ENCODE results near the gene PEX26. TPM values are rescaled to one million over a fixed set of nuclear protein-coding genes. Genes with fewer than 3 reads are reported as not detected.

The PEX26 gene
- total RNA-seq, 4 donors from 2014 or later = 31.7 to 47.3 (median 39.1) TPM

- no peaks in the 10 kb centered on the region for H3K36me3 ChIP-seq
- TF ChIP-seq CTCF (IDR thresholded peaks at IDR 0.05) = no peak
- no peak for TF ChIP-seq POLR2AphosphoS5 (IDR thresholded peaks at IDR 0.05)
- no peak for TF ChIP-seq EP300 (IDR thresholded peaks at IDR 0.05)
- TF ChIP-seq POLR2A (IDR thresholded peaks at IDR 0.05) = no peak
- H3K27me3 ChIP-seq = no peaks in the 10 kb centered on the region
- H3K9me3 ChIP-seq = no peaks in the 10 kb centered on the region
- no peak overlapping the region for H3K27ac ChIP-seq
- no peak overlapping the region for H3K4me3 ChIP-seq
- peaks cover 21% of the 10 kb centered on the region for H3K4me1 ChIP-seq
- no peak for DNase-seq (ENCODE audit: low spot score in 2 of 2)
These were observed 66.3 kb downstream of the PEX26 start for GRCh38 chr22:18144105-18144504.

- TF ChIP-seq CTCF (IDR thresholded peaks at IDR 0.05) (no peak), EP300 (IDR thresholded peaks at IDR 0.05) (no peak), POLR2AphosphoS5 (IDR thresholded peaks at IDR 0.05) (no peak), POLR2A (IDR thresholded peaks at IDR 0.05) (no peak)
- Histone ChIP-seq H3K27me3 (no peaks in the 10 kb centered on the region), H3K36me3 (no peaks in the 10 kb centered on the region), H3K4me3 (no peak overlapping the region), H3K4me1 (peaks cover 33% of the 10 kb centered on the region), H3K9me3 (no peaks in the 10 kb centered on the region), H3K27ac (peak overlapping the region; percentile 65)
- DNase-seq (ENCODE audit: low spot score in 2 of 2) = no peak
- WGBS = 91% methylated on average over 23 of the region's 23 CpGs
These were observed 68.0 kb downstream of the PEX26 start for GRCh38 chr22:18145676-18146388.

GRCh38 chr22:18146389-18146753 is 68.6 kb downstream of the PEX26 start:
- H3K4me3 ChIP-seq = no peak overlapping the region
- no peak for TF ChIP-seq POLR2AphosphoS5 (IDR thresholded peaks at IDR 0.05)
- TF ChIP-seq CTCF (IDR thresholded peaks at IDR 0.05) = no peak
- no peak for TF ChIP-seq POLR2A (IDR thresholded peaks at IDR 0.05)
- TF ChIP-seq EP300 (IDR thresholded peaks at IDR 0.05) = no peak
- 94% methylated on average over 3 of the region's 3 CpGs for WGBS

GRCh38 chr22:18147791-18148190 is 70.0 kb downstream of the PEX26 start:
- Histone ChIP-seq H3K27ac (peak overlapping the region; percentile 65), H3K4me1 (peaks cover 42% of the 10 kb centered on the region), H3K4me3 (no peak overlapping the region), H3K27me3 (no peaks in the 10 kb centered on the region), H3K9me3 (no peaks in the 10 kb centered on the region), H3K36me3 (no peaks in the 10 kb centered on the region)
- TF ChIP-seq EP300 (IDR thresholded peaks at IDR 0.05) = no peak
- TF ChIP-seq CTCF (IDR thresholded peaks at IDR 0.05) = no peak
- no peak for TF ChIP-seq POLR2A (IDR thresholded peaks at IDR 0.05)
- no peak for TF ChIP-seq POLR2AphosphoS5 (IDR thresholded peaks at IDR 0.05)
- WGBS = 93% methylated on average over 5 of the region's 5 CpGs
- DNase-seq (ENCODE audit: low spot score in 2 of 2) = no peak

More at GRCh38 chr22:18146389-18146753, 68.6 kb downstream of the PEX26 start:
- Histone ChIP-seq H3K4me1 (peaks cover 38% of the 10 kb centered on the region), H3K9me3 (no peaks in the 10 kb centered on the region), H3K36me3 (no peaks in the 10 kb centered on the region), H3K27ac (peak overlapping the region; percentile 65), H3K27me3 (no peaks in the 10 kb centered on the region)
- DNase-seq (ENCODE audit: low spot score in 2 of 2) = no peak

- H3K4me3 ChIP-seq = no peak overlapping the region
- H3K36me3 ChIP-seq = no peaks in the 10 kb centered on the region
- H3K27me3 ChIP-seq = no peaks in the 10 kb centered on the region
- DNase-seq (ENCODE audit: low spot score in 2 of 2) = no peak
- peaks cover 42% of the 10 kb centered on the region for H3K4me1 ChIP-seq
- 96% methylated on average over 17 of the region's 17 CpGs for WGBS
- TF ChIP-seq POLR2AphosphoS5 (IDR thresholded peaks at IDR 0.05) (no peak), EP300 (IDR thresholded peaks at IDR 0.05) (no peak), CTCF (IDR thresholded peaks at IDR 0.05) (no peak), POLR2A (IDR thresholded peaks at IDR 0.05) (no peak)
- H3K9me3 ChIP-seq = no peaks in the 10 kb centered on the region
- H3K27ac ChIP-seq = no peak overlapping the region
These were observed 70.6 kb downstream of the PEX26 start for GRCh38 chr22:18148293-18148965.
